ENCODE data around the gene TOMM70.
A peak's percentile ranks its signal among the peaks of the same experiment; 100 is the strongest.
"Not testable (repeated sequence)": the region's sequence is repeated elsewhere in the genome, so short reads cannot be mapped to it uniquely, and the experiment has no call there.

Gene TOMM70

DNA sequence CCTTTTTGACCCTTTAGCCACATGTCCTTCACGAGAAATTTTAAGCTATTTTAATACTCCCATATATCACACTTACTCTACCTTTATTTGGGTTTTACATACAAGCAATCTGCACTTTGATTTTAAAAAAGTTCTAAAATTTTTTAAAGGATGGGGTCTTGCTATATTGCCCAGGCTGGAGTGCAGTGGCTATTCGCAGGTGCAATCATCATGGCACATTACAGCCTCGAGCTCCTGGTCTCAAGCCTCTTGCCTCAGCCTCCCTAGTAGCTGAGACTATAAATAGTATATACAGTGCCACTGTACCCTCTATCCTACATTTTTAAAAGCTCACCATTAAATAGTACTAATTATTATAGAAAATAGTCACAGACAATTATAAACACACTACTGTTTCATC, 36.5 kb downstream of the TOMM70 start:
- no peak for DNase-seq (ENCODE audit: low spot score)

DNA sequence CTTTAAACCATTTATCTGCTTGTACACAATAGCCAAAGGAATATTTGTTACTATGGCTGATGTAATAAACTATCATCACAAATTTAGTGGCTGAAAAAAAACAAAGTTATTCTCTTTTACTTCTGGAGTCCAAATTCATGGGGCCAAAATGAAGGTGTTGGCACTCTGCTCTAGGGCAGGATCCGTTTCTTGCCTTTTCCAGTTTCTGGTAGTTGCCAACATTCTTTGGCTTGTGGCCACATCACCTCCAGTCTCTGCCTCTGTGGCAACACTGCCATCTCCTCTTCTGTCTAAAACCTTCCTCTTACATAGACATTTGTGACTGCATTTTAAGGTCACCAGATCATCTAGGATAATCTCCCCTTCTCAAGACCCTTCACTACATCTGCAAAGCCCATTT, 39.0 kb downstream of the TOMM70 start:
- DNase-seq (ENCODE audit: low spot score) = no peak

DNA sequence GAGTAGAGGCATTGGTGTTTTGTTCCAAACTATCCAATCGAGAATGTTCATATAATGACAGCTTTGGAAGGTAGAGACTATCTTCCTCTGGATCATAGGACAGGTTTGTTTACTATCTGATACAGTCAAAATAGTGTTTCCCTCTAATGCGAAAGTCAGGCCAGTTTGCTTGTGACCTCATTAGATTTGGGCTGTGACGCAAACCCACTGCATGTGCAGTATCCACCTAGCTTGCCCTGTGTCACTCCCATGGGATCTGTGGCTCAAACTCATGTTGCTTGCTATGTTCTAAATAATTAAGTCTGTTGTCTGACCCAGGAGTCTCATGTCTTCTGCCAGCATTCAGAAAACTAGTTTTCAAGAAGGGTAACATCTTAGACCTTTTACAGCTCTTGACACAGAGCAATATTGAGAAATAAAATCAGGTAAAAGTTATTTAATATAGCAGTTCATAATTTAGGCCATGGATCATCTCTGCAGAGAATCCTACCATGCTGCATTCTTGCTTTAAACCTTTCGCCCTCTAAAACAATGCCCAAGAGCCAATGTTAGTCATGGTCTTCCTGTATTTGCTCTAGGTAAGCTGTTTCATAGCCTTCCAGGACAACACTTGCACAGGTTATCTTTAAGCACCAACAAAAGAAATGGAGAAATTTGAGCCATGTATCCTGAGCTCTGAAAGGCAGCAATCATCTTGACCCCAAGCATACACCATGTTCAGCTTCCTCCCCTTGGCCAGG, 40.0 kb downstream of the TOMM70 start:
- DNase-seq (ENCODE audit: low spot score) = no peak

DNA sequence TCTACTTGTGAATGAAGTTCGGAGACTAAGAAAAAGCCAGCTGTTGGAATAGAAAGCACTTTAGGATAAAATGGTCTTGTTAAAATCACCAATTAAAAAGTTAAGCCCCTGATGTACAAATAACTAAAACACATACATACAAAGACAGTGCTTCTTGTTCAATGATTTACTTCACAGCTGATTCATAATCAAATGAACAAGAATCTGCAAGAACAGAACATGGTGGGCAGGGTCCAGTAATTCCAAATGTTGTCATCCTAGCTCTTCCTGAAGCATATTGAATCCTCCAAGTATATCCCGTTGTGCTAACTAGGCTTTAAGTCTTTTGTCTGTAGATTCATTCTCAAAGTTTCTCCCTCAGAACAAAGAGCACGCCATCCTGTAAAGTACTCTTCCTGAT, 41.9 kb downstream of the TOMM70 start:
- no peak for DNase-seq (ENCODE audit: low spot score)

DNA sequence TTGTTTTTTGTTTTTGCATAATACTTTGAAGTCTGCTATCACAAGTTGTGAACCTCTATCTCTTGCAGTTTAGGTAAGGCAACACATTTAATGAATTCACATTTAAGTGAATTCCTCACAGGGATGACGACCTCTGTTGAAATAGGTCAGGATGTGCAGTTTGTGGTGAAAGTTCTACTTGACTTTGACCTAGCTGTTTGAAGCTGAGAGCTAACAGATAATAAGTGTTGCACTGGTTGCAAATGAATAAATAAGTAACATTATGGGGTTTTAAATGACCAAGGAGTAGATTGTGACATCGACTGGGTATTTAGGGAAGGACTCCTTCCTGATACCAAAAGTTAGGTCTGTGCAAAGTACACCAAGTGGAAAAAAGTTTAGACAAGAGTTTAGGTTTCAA, 42.5 kb downstream of the TOMM70 start:
- no peak for DNase-seq (ENCODE audit: low spot score)

DNA sequence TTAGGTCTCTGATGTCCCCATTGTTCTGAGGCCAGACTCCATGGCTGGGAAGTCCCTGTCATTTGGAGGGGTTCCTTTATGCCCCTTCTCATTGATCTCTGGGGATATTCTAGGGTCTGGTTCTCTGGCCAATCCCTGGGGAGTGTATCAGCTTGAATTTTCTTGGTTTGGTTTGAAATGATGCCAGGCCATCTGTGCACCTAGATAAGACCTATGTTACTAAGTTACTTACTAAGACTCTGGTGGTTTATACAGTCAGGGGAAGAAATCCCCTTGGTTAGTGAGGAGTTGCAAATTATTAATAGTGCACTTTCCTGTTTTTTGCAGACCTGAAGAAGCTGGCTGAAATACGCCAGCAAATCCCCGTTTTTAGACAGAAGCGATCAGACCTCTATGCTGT, 46.0 kb downstream of the TOMM70 start:
- DNase-seq (ENCODE audit: low spot score) = no peak

DNA sequence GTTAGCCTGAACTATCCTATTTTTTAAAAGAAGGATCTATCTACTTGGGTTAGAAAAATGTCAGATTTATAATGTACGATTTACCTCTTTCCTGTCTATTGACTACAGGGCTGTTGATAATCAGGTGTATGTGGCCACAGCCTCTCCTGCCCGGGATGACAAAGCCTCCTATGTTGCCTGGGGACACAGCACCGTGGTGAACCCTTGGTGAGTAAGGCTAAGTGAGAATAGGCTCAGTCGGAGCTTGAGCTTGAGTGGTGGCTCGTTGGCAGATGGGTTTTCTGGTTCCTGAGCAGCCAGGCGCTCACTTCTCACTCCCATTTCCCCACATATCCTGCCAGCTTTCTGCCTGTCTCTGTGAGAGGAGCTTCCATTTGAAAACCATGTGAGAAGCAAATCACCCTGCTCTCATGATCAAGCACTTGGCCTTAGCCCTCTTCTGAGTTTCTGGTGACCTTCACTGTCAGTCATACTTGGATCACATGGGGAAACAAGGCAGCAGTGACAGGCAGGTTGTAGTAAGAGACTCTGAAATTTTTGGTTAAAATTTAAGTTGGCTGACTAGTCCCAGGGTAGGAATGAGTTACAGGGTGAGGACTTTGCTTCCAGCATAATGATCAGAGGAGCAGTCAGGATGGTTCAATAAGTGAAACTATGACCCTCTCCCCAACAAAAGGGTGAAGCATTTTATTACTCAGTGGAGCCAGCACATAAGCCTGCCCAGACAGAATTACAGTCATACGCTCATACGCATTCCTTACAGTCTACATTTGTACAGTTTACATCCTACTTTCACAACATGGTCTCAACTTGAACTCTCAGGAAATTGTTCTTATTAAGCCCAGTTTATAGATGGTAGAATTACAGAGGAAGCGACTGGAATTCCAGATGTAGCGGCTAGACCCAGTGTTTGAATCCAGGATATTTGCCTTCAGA, 48.3 kb downstream of the TOMM70 start:
- no peak for DNase-seq (ENCODE audit: low spot score)

DNA sequence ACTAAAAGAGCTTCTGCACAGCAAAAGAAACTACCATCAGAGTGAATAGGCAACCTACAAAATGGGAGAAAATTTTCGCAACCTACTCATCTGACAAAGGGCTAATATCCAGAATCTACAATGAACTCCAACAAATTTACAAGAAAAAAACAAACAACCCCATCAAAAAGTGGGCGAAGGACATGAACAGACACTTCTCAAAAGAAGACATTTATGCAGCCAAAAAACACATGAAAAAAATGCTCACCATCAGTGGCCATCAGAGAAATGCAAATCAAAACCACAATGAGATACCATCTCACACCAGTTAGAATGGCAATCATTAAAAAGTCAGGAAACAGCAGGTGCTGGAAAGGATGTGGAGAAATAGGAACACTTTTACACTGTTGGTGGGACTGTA, 49.1 kb downstream of the TOMM70 start:
- not testable (repeated sequence) for DNase-seq (ENCODE audit: low spot score)

DNA sequence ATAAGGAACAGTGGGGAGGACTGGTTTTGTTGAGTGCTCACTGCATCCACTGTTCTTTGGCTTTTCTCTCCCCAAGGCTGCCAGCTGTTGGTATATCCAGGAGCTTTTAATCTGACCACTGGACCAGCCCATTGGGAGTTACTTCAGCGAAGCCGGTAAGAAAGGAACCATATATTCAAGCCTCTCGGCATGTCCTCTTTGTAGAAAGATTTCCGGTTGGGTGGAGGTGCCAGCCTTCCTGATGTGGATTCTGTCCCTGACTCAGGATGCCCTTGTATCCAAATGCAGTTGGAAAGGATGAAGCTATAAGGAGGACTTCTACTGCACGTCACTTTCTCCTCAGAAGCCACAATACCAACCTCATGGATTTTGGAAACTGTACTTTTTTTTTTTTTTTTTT, 52.2 kb downstream of the TOMM70 start:
- DNase-seq (ENCODE audit: low spot score) = no peak

DNA sequence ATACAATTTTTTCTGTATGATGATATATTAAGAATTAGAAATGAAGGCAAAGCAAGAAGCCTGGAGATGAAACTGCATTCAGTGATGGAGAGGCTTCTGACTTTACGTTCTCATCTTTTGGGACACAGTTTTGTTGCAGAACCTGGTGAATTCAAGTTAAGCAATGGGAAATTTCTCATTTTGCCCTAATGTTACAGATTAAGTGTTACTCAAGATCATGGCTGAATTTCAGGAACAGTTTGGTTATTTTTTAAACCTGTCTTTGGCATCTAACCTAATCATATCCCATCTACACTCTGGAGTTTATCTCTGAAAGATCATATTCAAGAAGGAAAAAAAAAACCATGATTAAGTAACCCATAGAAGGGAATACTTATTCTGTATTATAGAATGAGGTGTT, 60.4 kb downstream of the TOMM70 start:
- DNase-seq (ENCODE audit: low spot score) = no peak

DNA sequence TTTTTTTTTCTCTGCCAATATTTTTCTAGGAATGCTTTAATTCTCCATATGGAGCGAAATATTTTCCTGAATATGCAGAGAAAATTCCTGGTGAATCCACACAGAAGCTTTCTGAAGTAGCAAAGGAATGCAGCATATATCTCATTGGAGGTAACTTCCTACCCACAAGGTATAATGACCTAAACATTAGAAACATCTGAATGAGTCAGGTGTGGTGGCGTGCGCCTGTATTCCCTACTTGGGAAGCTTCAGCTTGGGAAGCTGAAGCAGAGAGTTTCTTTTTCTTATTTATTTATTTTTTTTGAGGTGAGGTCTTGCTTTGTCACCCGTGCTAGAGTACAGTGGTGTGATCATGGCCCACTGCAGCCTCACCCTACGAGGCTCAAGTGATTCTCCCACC, 61.1 kb downstream of the TOMM70 start:
- no peak for DNase-seq (ENCODE audit: low spot score)

DNA sequence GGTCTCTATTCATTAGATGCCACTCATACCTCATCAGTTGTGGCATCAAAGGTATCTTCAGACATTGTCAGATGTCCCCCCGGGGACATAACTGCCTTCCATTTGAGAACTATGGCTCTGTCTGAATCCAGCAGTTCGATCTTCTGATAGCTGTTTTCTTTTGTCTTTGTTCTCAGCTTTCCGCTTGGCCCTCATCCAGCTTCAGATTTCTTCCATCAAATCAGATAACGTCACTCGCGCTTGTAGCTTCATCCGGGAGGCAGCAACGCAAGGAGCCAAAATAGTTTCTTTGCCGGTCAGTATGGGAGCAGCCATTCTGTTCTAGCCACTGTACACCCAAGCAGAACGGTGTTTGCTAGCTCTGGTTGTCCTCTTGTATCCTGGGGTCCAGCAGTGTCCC, 62.0 kb downstream of the TOMM70 start:
- DNase-seq (ENCODE audit: low spot score) = no peak

DNA sequence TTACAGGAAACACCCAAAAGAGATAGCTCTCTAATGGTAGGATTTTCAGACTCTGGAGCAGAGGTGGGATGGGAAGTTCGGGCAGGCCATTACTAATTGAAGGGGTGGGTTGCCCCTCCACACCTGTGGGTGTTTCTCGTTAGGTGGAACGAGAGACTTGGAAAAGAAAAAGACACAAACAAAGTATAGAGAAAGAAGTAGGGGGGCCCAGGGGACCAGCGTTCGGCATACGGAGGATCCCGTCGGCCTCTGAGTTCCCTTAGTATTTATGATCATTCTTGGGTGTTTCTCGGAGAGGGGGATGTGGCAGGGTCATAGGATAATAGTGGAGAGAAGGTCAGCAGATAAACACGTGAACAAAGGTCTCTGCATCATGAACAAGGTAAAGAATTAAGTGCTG, 64.7 kb downstream of the TOMM70 start:
- not testable (repeated sequence) for DNase-seq (ENCODE audit: low spot score)

DNA sequence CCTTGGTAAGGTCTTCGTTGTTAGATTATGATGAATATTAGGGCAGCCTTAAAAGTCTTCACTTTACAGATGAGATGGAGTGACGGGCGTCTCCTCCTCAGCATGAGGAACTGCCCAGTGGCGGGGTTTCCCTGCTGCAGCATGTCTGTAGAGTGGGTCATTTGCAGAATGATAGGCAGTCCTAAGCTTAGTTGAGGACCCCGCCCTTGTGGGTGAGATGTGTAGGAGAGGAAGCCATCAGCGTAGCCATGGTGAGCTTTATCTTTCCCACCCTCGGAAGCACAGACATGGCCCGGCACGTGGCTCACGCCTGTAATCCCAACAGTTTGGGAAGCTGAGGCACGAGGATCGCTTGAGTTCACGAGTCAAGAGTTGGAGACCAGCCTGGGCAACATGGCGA, 65.5 kb downstream of the TOMM70 start:
- peak; percentile 21 for DNase-seq (ENCODE audit: low spot score)

DNA sequence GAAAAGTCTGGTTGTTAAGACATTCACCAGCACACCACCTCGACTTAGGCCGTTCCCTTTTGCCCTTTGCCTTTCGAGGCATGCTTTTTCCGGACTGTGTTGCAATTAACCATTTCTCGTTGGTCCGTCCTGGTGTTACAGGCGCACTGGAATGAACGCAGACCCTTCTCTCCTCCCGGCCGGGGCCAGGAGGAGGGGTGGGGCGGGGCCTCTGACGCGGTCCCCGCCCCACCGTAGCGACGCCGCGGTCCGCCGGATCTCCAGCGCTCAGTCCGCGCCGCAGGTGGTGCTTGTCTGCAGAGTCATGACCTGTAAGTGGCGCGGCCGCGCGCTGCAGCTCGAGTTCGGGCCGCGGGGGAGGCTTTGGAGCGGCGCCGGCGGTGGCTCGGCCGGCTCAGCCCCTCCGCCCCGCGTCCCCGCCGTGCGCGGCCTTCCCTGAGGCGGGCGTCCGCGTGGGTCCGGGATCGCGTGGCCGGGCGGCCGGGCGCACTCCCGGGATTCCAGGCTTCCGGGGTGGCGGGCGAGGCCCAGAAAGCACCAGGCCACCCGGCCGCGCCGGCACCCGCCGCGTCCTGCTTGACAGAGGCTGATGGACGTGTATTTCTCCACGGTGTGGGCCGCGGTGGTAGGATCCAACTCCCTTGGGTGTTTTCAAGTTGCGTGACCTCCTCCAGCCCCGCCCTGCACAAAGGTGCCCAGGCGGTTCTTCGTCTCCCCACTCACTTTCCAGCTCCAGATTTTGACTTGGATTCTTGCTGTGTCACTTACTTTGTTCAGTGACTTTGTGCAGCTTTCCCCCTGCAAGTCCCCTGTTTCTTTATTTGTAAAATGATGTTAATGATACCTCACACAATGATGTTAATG, 66.2 kb downstream of the TOMM70 start, which contains the start of gene NIT2:
Gene NIT2, plus strand, starts transcription at position 270 of the 864 bp plus-strand sequence. Its CDS starts 35 bp downstream, at position 305.
- DNase-seq (ENCODE audit: low spot score) = peak; percentile 92

DNA sequence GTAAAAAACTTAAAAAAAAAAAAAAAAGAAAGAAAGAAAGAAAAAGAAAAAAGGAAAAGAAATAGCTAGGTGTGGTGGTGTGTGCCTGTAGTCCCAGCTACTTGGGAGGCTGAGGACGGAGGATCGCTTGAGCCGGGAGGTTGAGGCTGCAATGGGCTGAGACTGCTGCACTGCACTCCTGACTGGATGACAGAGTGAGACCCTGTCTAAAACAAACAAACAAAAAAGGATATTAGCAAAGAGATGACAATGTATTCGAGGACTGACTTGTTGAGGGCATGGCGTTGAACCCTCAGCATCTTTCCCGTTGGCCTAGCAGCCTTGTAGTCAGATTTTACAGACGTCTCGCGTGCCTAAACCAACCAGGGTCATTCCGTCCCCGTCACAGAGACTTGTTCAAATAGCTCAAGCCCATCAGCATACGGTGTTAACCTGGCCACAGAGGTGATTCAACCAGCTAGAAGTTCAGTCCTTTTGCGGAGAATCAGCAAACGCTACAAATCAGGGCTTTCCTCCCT, 66.9 kb downstream of the TOMM70 start:
- DNase-seq (ENCODE audit: low spot score) = no peak

DNA sequence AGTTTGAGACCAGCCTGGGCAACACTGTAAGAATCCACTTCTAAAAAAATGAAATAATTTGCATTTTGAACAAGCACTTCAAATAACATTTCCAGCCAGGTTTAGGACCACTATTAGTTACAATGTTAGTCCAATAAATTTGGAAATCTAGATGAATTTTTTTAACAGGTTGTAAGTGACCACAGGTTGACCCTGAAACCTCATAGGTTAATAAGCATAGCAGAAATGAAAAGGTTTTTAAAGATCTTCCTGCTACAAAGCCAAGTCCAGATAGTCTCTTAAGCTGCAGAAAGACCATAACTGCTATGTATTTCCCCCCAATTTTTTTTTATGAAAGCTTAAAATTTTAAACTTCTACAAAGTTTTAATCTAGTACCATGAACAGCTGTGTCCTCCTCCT, 67.8 kb downstream of the TOMM70 start:
- DNase-seq (ENCODE audit: low spot score) = no peak

DNA sequence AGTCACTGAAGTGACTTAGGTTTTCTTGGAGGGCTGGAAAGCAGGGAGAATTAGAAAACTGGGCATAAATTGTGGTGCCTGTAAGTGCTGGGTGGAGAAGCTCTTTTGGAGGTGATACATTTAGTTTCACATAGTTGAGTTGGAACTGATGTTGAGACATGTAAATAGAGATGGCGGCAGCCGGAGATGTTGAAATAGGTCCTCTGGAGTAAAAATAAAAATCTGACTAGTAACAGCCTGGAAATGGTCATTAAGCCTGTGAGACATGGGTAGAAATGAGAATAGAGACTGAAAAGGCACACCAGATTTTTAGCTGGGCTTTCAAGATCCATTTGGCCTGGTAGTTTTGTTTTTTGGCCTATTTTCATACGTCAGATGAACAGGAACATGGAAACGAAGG, 69.2 kb downstream of the TOMM70 start:
- DNase-seq (ENCODE audit: low spot score) = no peak

DNA sequence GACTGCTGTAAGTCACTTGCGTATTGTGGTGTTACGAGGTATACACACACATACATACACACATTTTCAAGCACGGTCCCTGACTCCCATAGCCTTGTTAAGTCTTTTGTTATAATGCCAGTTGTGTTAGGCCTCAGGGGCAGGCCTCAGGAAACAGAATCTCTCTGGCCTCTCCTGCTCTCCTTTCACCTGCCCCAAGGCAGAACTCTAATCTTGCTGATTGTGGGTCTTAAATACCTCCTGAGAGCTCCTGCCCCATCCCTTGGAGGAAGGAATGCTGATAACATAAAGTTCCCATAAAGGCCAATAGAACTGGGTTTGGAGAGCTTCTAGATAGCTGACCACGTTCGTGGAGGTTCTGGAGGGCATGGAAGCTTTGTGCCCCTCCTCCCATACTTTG, 70.2 kb downstream of the TOMM70 start:
- DNase-seq (ENCODE audit: low spot score) = no peak

DNA sequence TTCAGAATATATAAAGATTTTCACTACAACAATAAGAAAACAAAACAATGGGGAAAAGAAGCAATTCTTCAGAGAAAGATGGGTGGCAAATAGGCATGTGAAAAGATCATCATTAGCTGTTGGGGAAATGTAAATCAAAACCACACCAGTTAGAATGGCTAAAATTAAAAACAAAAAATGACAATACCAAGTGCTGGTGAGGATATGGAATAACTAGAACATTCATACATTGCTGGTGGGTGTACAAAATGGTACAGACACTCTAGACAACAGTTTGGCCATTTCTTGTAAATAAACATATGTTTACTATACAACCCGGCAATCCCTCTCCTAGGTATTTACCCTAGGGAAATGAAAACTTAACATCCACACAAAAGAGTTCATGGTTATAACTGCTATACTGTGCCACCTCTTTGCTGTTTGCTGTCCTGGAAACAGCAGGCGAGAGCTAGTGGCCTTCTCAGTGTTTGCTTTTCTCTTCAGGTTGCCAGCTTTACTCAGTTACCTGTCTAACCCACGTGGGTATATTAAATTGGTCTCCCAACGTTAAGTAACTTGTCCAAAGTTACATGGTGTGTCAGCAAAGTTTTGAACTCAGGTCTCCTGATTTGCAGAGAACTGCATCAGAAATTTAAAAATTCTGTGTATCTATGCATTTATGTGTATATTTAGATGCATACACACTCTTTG, 70.9 kb downstream of the TOMM70 start:
- DNase-seq (ENCODE audit: low spot score) = no peak

DNA sequence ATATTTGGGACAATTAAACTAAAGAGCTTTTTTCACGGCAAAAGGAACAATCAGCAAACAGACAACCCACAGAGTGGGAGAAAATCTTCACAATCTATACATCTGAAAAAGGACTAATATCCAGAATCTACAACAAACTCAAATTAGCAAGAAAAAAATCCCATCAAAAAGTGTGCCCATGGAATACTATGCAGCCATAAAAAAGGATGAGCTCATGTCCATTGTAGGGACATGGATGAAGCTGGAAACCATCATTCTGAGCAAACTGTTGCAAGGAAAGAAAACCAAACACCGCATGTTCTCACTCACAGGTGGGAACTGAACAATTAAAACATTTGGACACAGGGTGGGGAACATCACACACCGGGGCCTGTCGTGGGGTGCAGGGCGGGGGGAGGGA, 73.5 kb downstream of the TOMM70 start:
- not testable (repeated sequence) for DNase-seq (ENCODE audit: low spot score)
